ENCODE results near the gene MAP3K14. TPM values are rescaled to one million over a fixed set of nuclear protein-coding genes. Genes with fewer than 3 reads are reported as not detected.

Gene MAP3K14
- total and polyA plus RNA-seq, 11 donors, result 9.0 to 21.9 (median 11.4) TPM

DNA sequence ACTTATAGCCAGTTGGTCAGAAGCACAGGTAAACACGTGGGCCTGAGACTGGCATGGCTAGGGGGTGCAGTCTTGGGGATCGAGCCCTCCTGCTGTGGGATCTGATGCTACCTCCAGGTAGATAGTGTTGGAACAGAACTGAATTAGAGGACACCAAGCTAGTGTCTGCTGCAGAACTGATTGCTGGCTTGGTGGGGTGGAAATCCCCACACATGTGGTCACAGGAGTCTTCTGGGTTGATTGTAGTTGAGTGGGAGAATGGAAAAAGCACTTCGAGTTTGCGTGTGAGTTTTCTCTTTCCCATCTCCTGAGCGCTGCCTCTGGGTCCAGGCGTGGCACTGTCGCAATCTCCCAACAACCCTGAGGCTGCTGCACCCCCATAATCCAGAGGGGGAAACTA is 46.9 kb downstream of the MAP3K14 start:
- WGBS, 4 donors, result 90 to 96% (median 94%) methylated on average over 7 of the region's 7 CpGs
- ATAC-seq, result no peak
- TF ChIP-seq POLR2A (IDR thresholded peaks at IDR 0.05), result no peak
- TF ChIP-seq, protein P1, sequence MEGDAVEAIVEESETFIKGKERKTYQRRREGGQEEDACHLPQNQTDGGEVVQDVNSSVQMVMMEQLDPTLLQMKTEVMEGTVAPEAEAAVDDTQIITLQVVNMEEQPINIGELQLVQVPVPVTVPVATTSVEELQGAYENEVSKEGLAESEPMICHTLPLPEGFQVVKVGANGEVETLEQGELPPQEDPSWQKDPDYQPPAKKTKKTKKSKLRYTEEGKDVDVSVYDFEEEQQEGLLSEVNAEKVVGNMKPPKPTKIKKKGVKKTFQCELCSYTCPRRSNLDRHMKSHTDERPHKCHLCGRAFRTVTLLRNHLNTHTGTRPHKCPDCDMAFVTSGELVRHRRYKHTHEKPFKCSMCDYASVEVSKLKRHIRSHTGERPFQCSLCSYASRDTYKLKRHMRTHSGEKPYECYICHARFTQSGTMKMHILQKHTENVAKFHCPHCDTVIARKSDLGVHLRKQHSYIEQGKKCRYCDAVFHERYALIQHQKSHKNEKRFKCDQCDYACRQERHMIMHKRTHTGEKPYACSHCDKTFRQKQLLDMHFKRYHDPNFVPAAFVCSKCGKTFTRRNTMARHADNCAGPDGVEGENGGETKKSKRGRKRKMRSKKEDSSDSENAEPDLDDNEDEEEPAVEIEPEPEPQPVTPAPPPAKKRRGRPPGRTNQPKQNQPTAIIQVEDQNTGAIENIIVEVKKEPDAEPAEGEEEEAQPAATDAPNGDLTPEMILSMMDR (IDR thresholded peaks at IDR 0.05), result no peak
- Histone ChIP-seq H3K4me1 (peaks cover 0 to 10% (median 0%) of the 10 kb centered on the region in 12 donors), H3K4me3 (no peak overlapping the region), H3K27me3 (no peaks in the 10 kb centered on the region), H3K36me3 (peaks cover 0 to 98% (median 96%) of the 10 kb centered on the region in 9 donors), H3K9me3 (no peaks in the 10 kb centered on the region), H3K27ac (no peak overlapping the region)
- no peak for DNase-seq
- intact Hi-C loops (cut with DNase I), result loop anchor here in 2 of 10 donors (2.0 to 5.0 kb wide), 2 partner anchors 48 to 51 kb away; partner anchors contain the start of gene FMNL1 (in 1 of the 2)

DNA sequence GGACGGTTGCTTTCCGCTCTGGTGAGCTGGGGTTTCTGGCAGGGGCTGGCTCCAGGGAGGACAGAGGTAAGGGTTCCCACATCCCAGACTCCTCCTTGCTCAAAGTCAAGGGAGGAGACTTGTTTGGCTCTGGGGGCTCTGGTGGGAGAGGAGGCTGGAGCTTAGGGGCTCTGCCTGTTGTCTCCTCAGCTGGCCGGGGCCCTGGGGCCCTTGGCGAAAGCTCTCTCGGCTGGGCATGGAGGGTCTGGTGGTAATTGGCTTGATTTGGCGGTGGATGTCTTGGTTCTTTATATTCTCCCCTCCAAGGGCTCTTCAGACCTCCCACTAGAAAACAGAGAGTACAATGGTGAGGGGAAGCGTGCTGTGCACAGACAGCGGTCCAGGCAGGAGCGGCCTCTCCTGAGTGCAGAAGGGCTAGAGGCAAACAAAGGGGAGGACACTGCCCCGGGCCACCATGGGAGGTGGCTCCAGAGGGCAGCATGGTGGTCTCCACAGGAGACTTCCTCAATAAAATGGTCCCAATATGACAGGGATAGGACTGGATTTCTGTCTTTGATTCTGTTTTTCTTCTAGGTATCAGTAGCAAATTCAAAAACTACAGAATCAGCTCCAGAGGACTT is 49.3 kb downstream of the MAP3K14 start:
- H3K27ac ChIP-seq, result no peak overlapping the region
- H3K4me3 ChIP-seq, result no peak overlapping the region
- H3K27me3 ChIP-seq, result no peaks in the 10 kb centered on the region
- intact Hi-C loops (cut with DNase I), result no loop called here
- 92 to 97% (median 95%) methylated on average over 8 to 10 of the region's 10 CpGs for WGBS, 4 donors
- H3K9me3 ChIP-seq, result no peaks in the 10 kb centered on the region
- TF ChIP-seq, protein P1 (IDR thresholded peaks at IDR 0.05), result no peak
- no peak for TF ChIP-seq POLR2A (IDR thresholded peaks at IDR 0.05)
- peaks cover 0 to 96% (median 91%) of the 10 kb centered on the region in 9 donors for H3K36me3 ChIP-seq
- DNase-seq (no peak), ATAC-seq (no peak)
- peaks cover 0 to 22% (median 13%) of the 10 kb centered on the region in 12 donors for H3K4me1 ChIP-seq

DNA sequence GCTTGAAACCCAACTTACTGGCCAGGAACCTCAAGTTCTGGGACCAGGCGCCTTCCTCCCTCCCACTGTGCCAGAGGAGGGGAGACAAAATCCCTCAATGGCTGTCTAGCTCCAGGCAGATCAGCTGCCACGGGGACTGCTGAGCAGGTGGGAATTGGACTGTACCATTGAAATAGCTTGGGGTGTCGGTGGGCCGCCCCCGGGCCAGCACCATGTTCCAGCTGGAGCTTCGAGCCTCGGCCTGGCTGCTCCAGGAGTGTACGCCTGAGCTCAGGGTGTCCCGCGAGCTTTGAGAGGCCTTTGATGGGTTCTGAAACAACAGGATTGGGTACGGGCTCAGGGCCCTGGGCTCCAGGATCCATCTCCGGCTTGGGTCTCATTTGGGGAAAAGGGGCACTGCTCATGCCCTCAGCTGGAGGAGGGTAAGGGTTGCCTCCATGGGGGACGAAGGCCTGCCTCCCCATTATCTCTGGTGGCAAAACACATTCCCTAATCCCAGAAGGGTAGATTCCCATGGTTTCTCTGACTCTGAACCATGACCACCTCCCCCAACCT is 50.4 kb downstream of the MAP3K14 start:
- WGBS, 4 donors, result 81 to 95% (median 93%) methylated on average over 5 to 13 of the region's 13 CpGs
- H3K4me1 ChIP-seq, result peaks cover 0 to 33% (median 21%) of the 10 kb centered on the region in 12 donors

DNA sequence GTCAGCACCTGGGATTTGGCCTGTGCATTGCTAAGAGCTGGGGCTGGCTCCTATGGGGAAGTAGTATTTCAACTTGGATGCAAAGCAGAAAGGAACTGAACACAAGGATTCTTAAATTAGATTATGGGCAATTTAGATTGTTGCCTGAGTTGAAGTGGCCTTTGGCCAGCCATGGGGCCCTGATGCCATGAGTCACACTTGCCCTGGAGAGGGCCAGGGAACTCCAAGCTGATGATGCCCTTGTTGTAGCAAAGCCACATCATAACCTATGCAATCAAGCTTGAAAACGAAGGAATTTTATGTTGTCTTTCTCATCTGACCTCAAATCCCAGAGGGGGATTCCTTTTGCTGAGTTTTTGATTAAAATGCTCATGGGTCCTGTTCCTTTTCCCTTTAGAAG is 51.0 kb downstream of the MAP3K14 start:
- H3K27me3 ChIP-seq, result no peaks in the 10 kb centered on the region
- no peak for TF ChIP-seq POLR2A (IDR thresholded peaks at IDR 0.05)
- TF ChIP-seq, protein P1 (IDR thresholded peaks at IDR 0.05), result no peak
- peaks cover 0 to 79% (median 74%) of the 10 kb centered on the region in 9 donors for H3K36me3 ChIP-seq
- H3K9me3 ChIP-seq, result no peaks in the 10 kb centered on the region
- peaks cover 0 to 38% (median 26%) of the 10 kb centered on the region in 12 donors for H3K4me1 ChIP-seq
- 59 to 78% (median 66%) methylated on average over 1 of the region's 1 CpG for WGBS, 4 donors
- no peak overlapping the region for H3K4me3 ChIP-seq
- ATAC-seq (no peak), DNase-seq (no peak)
- peak overlapping the region in 1 of 12 donors; percentile 5 for H3K27ac ChIP-seq
- intact Hi-C loops (cut with DNase I), result no loop called here

More for the DNA sequence above, 50.4 kb downstream of the MAP3K14 start:
- Histone ChIP-seq H3K27ac (no peak overlapping the region), H3K36me3 (peaks cover 0 to 85% (median 80%) of the 10 kb centered on the region in 9 donors), H3K4me3 (no peak overlapping the region), H3K9me3 (no peaks in the 10 kb centered on the region), H3K27me3 (no peaks in the 10 kb centered on the region)
- intact Hi-C loops (cut with DNase I), result no loop called here
- no peak for TF ChIP-seq POLR2A (IDR thresholded peaks at IDR 0.05)
- TF ChIP-seq, protein P1 (IDR thresholded peaks at IDR 0.05), result no peak
- ATAC-seq (no peak), DNase-seq (no peak)
